H9 (cell line): Measurements from ENCODE around the gene KCNJ1. TPM values are rescaled to one million over a fixed set of nuclear protein-coding genes. Genes with fewer than 3 reads are reported as not detected.

Experiments
- DNase-seq: peaks from one replicate; pipeline ENCODE4 v3.0.0-alpha.2; 2017
- H2AFZ ChIP-seq: one replicate; pipeline ENCODE4 v1.6.1; 2013; ENCODE audit warnings: mild to moderate bottlenecking, low read length, control low read depth, moderate library complexity
- H2AK5ac ChIP-seq: 2 replicates; pipeline ENCODE4 v1.6.1; 2013; ENCODE audit warnings: low read length, control low read depth, mixed read lengths; ENCODE audit not compliant: insufficient read length
- H2BK120ac ChIP-seq: one replicate; pipeline ENCODE4 v1.6.1; 2013; ENCODE audit warnings: low read depth, mild to moderate bottlenecking, low read length, control low read depth, inconsistent platforms; ENCODE audit not compliant: poor library complexity, severe bottlenecking
- H2BK12ac ChIP-seq: 2 replicates; pipeline ENCODE4 v1.6.1; 2013; ENCODE audit warnings: low read length, control low read depth, mixed read lengths, low read depth; ENCODE audit not compliant: insufficient read length
- H2BK15ac ChIP-seq: 2 replicates; pipeline ENCODE4 v1.6.1; 2013; ENCODE audit warnings: low read depth, low read length, control low read depth
- H2BK20ac ChIP-seq: one replicate; pipeline ENCODE4 v1.6.1; 2013; ENCODE audit warnings: low read depth, mild to moderate bottlenecking, low read length, control low read depth, inconsistent platforms; ENCODE audit not compliant: poor library complexity, severe bottlenecking
- H2BK5ac ChIP-seq: 2 replicates; pipeline ENCODE4 v1.6.1; 2013; ENCODE audit warnings: low read length, control low read depth, mixed read lengths; ENCODE audit not compliant: insufficient read length
- H3K14ac ChIP-seq: 2 replicates; pipeline ENCODE4 v1.6.1; 2013; ENCODE audit warnings: low read length, control low read depth; ENCODE audit not compliant: insufficient read depth
- H3K18ac ChIP-seq: 2 replicates; pipeline ENCODE4 v1.6.1; 2013; ENCODE audit warnings: low read depth, mild to moderate bottlenecking, mixed read lengths, low read length, control low read depth; ENCODE audit not compliant: insufficient read length
- H3K23ac ChIP-seq: 2 replicates; pipeline ENCODE4 v1.6.1; 2013; ENCODE audit warnings: low read length, control low read depth, mixed read lengths, low read depth; ENCODE audit not compliant: insufficient read length
- H3K23me2 ChIP-seq: 2 replicates; pipeline ENCODE4 v1.6.1; 2013; ENCODE audit warnings: low read depth, mild to moderate bottlenecking, mixed read lengths, low read length, control low read depth; ENCODE audit not compliant: insufficient read length, poor library complexity, severe bottlenecking
- H3K27ac ChIP-seq: 2 replicates; pipeline ENCODE4 v1.5.1; 2013; ENCODE audit warnings: low read length, control low read depth, mixed read lengths, low read depth; ENCODE audit not compliant: insufficient read length
- H3K27me3 ChIP-seq: 2 replicates; pipeline ENCODE4 v1.6.1; 2013; ENCODE audit warnings: low read length, control low read depth, inconsistent platforms; ENCODE audit not compliant: insufficient read depth
- H3K4ac ChIP-seq: 2 replicates; pipeline ENCODE4 v1.6.1; 2013; ENCODE audit warnings: low read depth, mild to moderate bottlenecking, control low read depth, inconsistent platforms, low read length, moderate library complexity
- H3K4me1 ChIP-seq: 2 replicates; pipeline ENCODE4 v1.6.1; 2013; ENCODE audit warnings: low read length, control low read depth, inconsistent platforms; ENCODE audit not compliant: insufficient read depth
- H3K4me2 ChIP-seq: 2 replicates; pipeline ENCODE4 v1.6.1; 2013; ENCODE audit warnings: low read length, control low read depth, mixed read lengths; ENCODE audit not compliant: insufficient read length, insufficient read depth
- H3K56ac ChIP-seq: 2 replicates; pipeline ENCODE4 v1.6.1; 2013; ENCODE audit warnings: low read depth, mild to moderate bottlenecking, mixed read lengths, low read length, control low read depth; ENCODE audit not compliant: insufficient read length
- H3K79me1 ChIP-seq: 2 replicates; pipeline ENCODE4 v1.6.1; 2013; ENCODE audit warnings: low read depth, mild to moderate bottlenecking, moderate library complexity, low read length, control low read depth, inconsistent platforms; ENCODE audit not compliant: insufficient read depth, poor library complexity, severe bottlenecking
- H3K79me2 ChIP-seq: 2 replicates; pipeline ENCODE4 v1.6.1; 2013; ENCODE audit warnings: low read length, control low read depth, inconsistent platforms; ENCODE audit not compliant: insufficient read depth
- H3K9ac ChIP-seq: 2 replicates; pipeline ENCODE4 v1.6.1; 2013; ENCODE audit warnings: low read length, control low read depth, mixed read lengths; ENCODE audit not compliant: insufficient read length; ENCODE audit errors: extremely low read depth
- H3K9me3 ChIP-seq: one replicate; pipeline ENCODE4 v1.6.1; 2013; ENCODE audit warnings: low read depth, low read length, inconsistent platforms; ENCODE audit not compliant: control insufficient read depth
- H3T11ph ChIP-seq: one replicate; pipeline ENCODE4 v1.6.1; 2013; ENCODE audit warnings: mild to moderate bottlenecking, low read length, control low read depth, inconsistent platforms
- H4K20me1 ChIP-seq: one replicate; pipeline ENCODE4 v1.6.1; 2013; ENCODE audit not compliant: control insufficient read depth, insufficient read length, insufficient read depth
- H4K5ac ChIP-seq: 2 replicates; pipeline ENCODE4 v1.6.1; 2013; ENCODE audit warnings: low read depth, mild to moderate bottlenecking, mixed read lengths, low read length, control low read depth; ENCODE audit not compliant: insufficient read length
- H4K8ac ChIP-seq: replicated peaks from 2 replicates; pipeline ENCODE4 v1.6.1; 2013; ENCODE audit warnings: low read length, control low read depth, mixed read lengths, low read depth; ENCODE audit not compliant: insufficient read length
- H4K91ac ChIP-seq: 2 replicates; pipeline ENCODE4 v1.6.1; 2013; ENCODE audit warnings: low read depth, mild to moderate bottlenecking, moderate library complexity, mixed read lengths, low read length, control low read depth; ENCODE audit not compliant: insufficient read length
- H3K27ac Mint-ChIP-seq, 3 experiments: 2 replicates in 2 of 3; 3 replicates in 1 of 3; pipeline ENCODE4 v1.8.0; 2020 to 2021; ENCODE audit warnings: mixed read lengths in 3 of 3, mild to moderate bottlenecking in 1 of 3, moderate library complexity in 1 of 3
- H3K27me3 Mint-ChIP-seq: 2 replicates; pipeline ENCODE4 v1.8.0; 2021; ENCODE audit warnings: low read depth, mild to moderate bottlenecking, moderate library complexity, mixed read lengths
- H3K36me3 Mint-ChIP-seq, 3 experiments: 2 replicates in 2 of 3; 3 replicates in 1 of 3; pipeline ENCODE4 v1.8.0; 2020 to 2021; ENCODE audit warnings: low read depth in 3 of 3, mixed read lengths in 3 of 3; ENCODE audit not compliant: insufficient read depth in 1 of 3
- H3K4me1 Mint-ChIP-seq, 2 experiments: 2 replicates each; pipeline ENCODE4 v1.8.0; 2020; ENCODE audit warnings: mixed read lengths in 2 of 2
- H3K4me3 Mint-ChIP-seq, 2 experiments: 2 replicates in 1 of 2; 3 replicates in 1 of 2; pipeline ENCODE4 v1.8.0; 2020 to 2021; ENCODE audit warnings: mild to moderate bottlenecking in 2 of 2, mixed read lengths in 2 of 2, moderate library complexity in 1 of 2
- H3K9me3 Mint-ChIP-seq, 2 experiments: 2 replicates in 1 of 2; 3 replicates in 1 of 2; pipeline ENCODE4 v1.8.0; 2020; ENCODE audit warnings: mild to moderate bottlenecking in 2 of 2, mixed read lengths in 2 of 2, moderate library complexity in 1 of 2
- WGBS: extraction: QIAGEN DNeasy Blood & Tissue Kit; methylation state at CpG from one replicate; pipeline ENCODE4 v1.1.7; 2013; ENCODE audit warnings: missing lambda C conversion rate, low lambda C conversion rate, mixed read lengths; ENCODE audit not compliant: insufficient read length; ENCODE audit errors: extremely low coverage; 5-methylcytosine and 5-hydroxymethylcytosine counted together
- total RNA-seq: library from RNA; stranded (reverse); gene quantifications from 2 replicates; pipeline ENCODE4 v1.2.1, GENCODE V29; 2021
- TF ChIP-seq, protein P1 (sequence below): fragments of 200-600 bp; sonication (generic); conservative IDR thresholded peaks from 3 replicates; pipeline ENCODE4 v1.8.0; 2021; ENCODE audit warnings: antibody characterized with exemption, mild to moderate bottlenecking

Gene KCNJ1
- total RNA-seq, 1 experiment from 2014 or later, result not detected

DNA sequence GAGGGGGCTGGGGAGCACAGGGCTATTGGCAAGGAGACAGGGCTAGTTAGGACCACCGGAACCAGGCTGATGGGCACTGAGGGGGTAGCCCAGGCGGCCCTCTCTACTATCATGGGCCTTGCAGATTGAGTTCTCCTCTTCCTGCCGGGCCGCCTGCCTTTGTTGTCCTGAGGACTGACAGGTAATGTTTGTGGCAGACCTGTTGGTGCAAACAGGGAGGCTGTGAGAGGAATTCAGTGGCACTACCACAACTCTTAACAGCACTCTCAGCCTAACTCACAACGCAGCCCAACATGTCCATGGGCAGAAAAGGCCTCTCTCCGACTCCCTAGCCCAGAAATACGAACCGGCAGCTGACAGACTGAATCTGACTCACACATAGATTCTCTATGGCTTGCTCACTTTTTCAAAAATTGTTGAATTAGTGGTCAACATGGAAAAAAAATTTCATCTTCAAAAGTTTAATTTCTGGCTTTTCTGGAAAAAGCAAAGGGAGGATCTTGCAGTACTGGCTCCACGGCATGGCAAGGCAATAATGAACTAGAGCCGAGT is 35.5 kb upstream of the KCNJ1 start:
- H3K27ac ChIP-seq, result no peak overlapping the region
- no peaks in the 10 kb centered on the region for H3K79me2 ChIP-seq
- H2BK12ac ChIP-seq, result no peak overlapping the region
- no peak overlapping the region for H3K9ac ChIP-seq
- H2BK20ac ChIP-seq, result no peak overlapping the region
- H2BK15ac ChIP-seq, result no peak overlapping the region
- no peak overlapping the region for H3K4ac ChIP-seq
- TF ChIP-seq, protein P1, sequence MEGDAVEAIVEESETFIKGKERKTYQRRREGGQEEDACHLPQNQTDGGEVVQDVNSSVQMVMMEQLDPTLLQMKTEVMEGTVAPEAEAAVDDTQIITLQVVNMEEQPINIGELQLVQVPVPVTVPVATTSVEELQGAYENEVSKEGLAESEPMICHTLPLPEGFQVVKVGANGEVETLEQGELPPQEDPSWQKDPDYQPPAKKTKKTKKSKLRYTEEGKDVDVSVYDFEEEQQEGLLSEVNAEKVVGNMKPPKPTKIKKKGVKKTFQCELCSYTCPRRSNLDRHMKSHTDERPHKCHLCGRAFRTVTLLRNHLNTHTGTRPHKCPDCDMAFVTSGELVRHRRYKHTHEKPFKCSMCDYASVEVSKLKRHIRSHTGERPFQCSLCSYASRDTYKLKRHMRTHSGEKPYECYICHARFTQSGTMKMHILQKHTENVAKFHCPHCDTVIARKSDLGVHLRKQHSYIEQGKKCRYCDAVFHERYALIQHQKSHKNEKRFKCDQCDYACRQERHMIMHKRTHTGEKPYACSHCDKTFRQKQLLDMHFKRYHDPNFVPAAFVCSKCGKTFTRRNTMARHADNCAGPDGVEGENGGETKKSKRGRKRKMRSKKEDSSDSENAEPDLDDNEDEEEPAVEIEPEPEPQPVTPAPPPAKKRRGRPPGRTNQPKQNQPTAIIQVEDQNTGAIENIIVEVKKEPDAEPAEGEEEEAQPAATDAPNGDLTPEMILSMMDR, result no peak
- Mint-ChIP-seq H3K9me3 (peaks cover 0 to 3% of the 10 kb centered on the region in 2 experiments; a peak in 3 of 5 replicates), H3K27me3 (peaks cover 97% of the 10 kb centered on the region), H3K4me1 (peaks cover 34 to 45% of the 10 kb centered on the region in 2 experiments), H3K27ac (no peak overlapping the region), H3K4me3 (peak overlapping the region in 1 of 2 experiments; percentile 82; a peak in 3 of 5 replicates), H3K36me3 (no peaks in the 10 kb centered on the region)
- no peak overlapping the region for H4K5ac ChIP-seq
- no peak overlapping the region for H2BK120ac ChIP-seq
- no CpG with 5 or more reads among the region's 10 CpGs for WGBS
- H3K14ac ChIP-seq, result no peak overlapping the region
- H2BK5ac ChIP-seq, result no peak overlapping the region
- no peak overlapping the region for H2AFZ ChIP-seq
- no peak overlapping the region for H3K23ac ChIP-seq
- no peak overlapping the region for H3T11ph ChIP-seq
- no peaks in the 10 kb centered on the region for H3K79me1 ChIP-seq
- H3K9me3 ChIP-seq, result no peaks in the 10 kb centered on the region
- H3K18ac ChIP-seq, result no peak overlapping the region
- no peak overlapping the region for H4K91ac ChIP-seq
- H3K4me1 ChIP-seq, result peaks cover 2% of the 10 kb centered on the region; the same call in 1 of the 2 replicates
- H4K20me1 ChIP-seq, result peaks cover 4% of the 10 kb centered on the region
- H3K56ac ChIP-seq, result no peak overlapping the region
- peaks cover 12% of the 10 kb centered on the region for H3K23me2 ChIP-seq
- no peak overlapping the region for H2AK5ac ChIP-seq
- peak overlapping the region; percentile 36 for H3K4me2 ChIP-seq
- no peak overlapping the region for H4K8ac ChIP-seq
- H3K27me3 ChIP-seq, result peaks cover 63% of the 10 kb centered on the region
- no peak for DNase-seq
